ENCODE results near the gene LILRA2.

DNA sequence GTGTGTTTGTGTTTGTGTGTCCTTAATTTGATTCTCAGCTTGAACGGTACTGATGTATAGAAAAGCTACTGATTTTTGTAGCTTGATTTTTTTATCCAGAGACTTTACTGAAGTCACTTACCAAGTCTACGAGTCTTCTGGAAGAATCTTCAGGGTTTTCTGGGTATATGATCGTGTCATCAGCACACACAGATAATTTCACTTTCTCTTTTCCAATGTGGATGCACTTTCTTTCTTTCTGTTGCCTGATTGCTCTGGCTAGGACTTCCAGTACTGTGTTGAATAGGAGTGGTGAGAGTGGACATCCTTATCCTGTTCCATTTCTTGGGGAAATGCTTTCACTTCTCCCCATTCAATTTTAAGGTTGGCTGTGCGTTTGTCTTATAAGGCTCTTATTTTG is 48.8 kb downstream of the LILRA2 start:
- TF ChIP-seq, protein P1, sequence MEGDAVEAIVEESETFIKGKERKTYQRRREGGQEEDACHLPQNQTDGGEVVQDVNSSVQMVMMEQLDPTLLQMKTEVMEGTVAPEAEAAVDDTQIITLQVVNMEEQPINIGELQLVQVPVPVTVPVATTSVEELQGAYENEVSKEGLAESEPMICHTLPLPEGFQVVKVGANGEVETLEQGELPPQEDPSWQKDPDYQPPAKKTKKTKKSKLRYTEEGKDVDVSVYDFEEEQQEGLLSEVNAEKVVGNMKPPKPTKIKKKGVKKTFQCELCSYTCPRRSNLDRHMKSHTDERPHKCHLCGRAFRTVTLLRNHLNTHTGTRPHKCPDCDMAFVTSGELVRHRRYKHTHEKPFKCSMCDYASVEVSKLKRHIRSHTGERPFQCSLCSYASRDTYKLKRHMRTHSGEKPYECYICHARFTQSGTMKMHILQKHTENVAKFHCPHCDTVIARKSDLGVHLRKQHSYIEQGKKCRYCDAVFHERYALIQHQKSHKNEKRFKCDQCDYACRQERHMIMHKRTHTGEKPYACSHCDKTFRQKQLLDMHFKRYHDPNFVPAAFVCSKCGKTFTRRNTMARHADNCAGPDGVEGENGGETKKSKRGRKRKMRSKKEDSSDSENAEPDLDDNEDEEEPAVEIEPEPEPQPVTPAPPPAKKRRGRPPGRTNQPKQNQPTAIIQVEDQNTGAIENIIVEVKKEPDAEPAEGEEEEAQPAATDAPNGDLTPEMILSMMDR (IDR thresholded peaks at IDR 0.05): no peak
- no peak for TF ChIP-seq POLR2A (IDR thresholded peaks at IDR 0.05)

All from breast epithelium (tissue), 3 donors.